ENCODE measurements around the gene ARHGAP4. TPM values are rescaled to one million over a fixed set of nuclear protein-coding genes. Genes with fewer than 3 reads are reported as not detected.
A peak's percentile ranks its signal among the peaks of the same experiment; 100 is the strongest.

Gene ARHGAP4
- total RNA-seq, 4 donors from 2014 or later: 2.6 to 10.7 (median 4.4) TPM

- TF ChIP-seq POLR2A (IDR thresholded peaks at IDR 0.05): peak in 1 of 2 donors; percentile 20
- no peak for TF ChIP-seq CTCF (IDR thresholded peaks at IDR 0.05 in 4 of 5, conservative IDR thresholded peaks at IDR 0.05 in 1 of 5)
- no peaks in the 10 kb centered on the region for H3K9me3 ChIP-seq
- H3K4me1 ChIP-seq: peaks cover 10 to 17% of the 10 kb centered on the region in 2 donors
- no peaks in the 10 kb centered on the region for H3K27me3 ChIP-seq
- peak overlapping the region; percentile 85 to 97 (median 90) for H3K27ac ChIP-seq
- peaks cover 0 to 18% of the 10 kb centered on the region in 2 donors for H3K36me3 ChIP-seq
- ATAC-seq (peak; percentile 8 to 16), DNase-seq (peak in 1 of 2 donors; percentile 27)
- peak overlapping the region; percentile 55 to 74 (median 68) for H3K4me3 ChIP-seq
- in situ Hi-C loops (cut with MboI; ENCODE audit: low sequenced_read_pairs in 4 of 4): loop anchor here in 1 of 4 donors (25.0 kb wide), 1 partner anchor 140 kb away; the partner anchor contains the start of genes IDH3G, SRPK3 and SSR4
- intact Hi-C loops (cut with DNase I; ENCODE audit: low total_unique reads): loop anchor here (5.0 to 10.0 kb wide), 3 partner anchors 120 to 588 kb away; partner anchors contain the start of genes CCNQ and FAM3A
These were observed 1.0 kb upstream of the ARHGAP4 start for GRCh38 chrX:153926858-153927671.

GRCh38 chrX:153926552-153926857, 441 bp upstream of the ARHGAP4 start:
- in situ Hi-C loops (cut with MboI; ENCODE audit: low sequenced_read_pairs in 4 of 4): loop anchor here in 1 of 4 donors (25.0 kb wide), 1 partner anchor 139 kb away; the partner anchor contains the start of genes IDH3G, SRPK3 and SSR4
- intact Hi-C loops (cut with DNase I; ENCODE audit: low total_unique reads): loop anchor here (5.0 to 10.0 kb wide), 3 partner anchors 121 to 588 kb away; partner anchors contain the start of genes CCNQ and FAM3A
- H3K9me3 ChIP-seq: no peaks in the 10 kb centered on the region
- no peak for ATAC-seq
- peaks cover 0 to 13% of the 10 kb centered on the region in 2 donors for H3K36me3 ChIP-seq
- DNase-seq: no peak
- H3K4me1 ChIP-seq: peaks cover 10 to 21% of the 10 kb centered on the region in 2 donors
- no peaks in the 10 kb centered on the region for H3K27me3 ChIP-seq
- peak overlapping the region in 2 of 4 donors; percentile 15 to 65 for H3K4me3 ChIP-seq
- TF ChIP-seq CTCF (IDR thresholded peaks at IDR 0.05 in 4 of 5, conservative IDR thresholded peaks at IDR 0.05 in 1 of 5) (no peak), POLR2A (IDR thresholded peaks at IDR 0.05) (no peak)
- peak overlapping the region; percentile 85 to 97 (median 90) for H3K27ac ChIP-seq

GRCh38 chrX:153925387-153925738, 701 bp downstream of the ARHGAP4 start:
- DNase-seq (no peak), ATAC-seq (no peak)
- H3K27me3 ChIP-seq: no peaks in the 10 kb centered on the region
- H3K4me1 ChIP-seq: peaks cover 10 to 26% of the 10 kb centered on the region in 2 donors
- no peaks in the 10 kb centered on the region for H3K9me3 ChIP-seq
- TF ChIP-seq POLR2A (IDR thresholded peaks at IDR 0.05) (no peak), CTCF (IDR thresholded peaks at IDR 0.05 in 4 of 5, conservative IDR thresholded peaks at IDR 0.05 in 1 of 5) (no peak)
- H3K4me3 ChIP-seq: peak overlapping the region in 2 of 4 donors; percentile 21 to 65
- no peak overlapping the region for H3K27ac ChIP-seq
- in situ Hi-C loops (cut with MboI; ENCODE audit: low sequenced_read_pairs in 4 of 4): loop anchor here in 1 of 4 donors (25.0 kb wide), 1 partner anchor 138 kb away; the partner anchor contains the start of genes IDH3G, SRPK3 and SSR4
- H3K36me3 ChIP-seq: peaks cover 0 to 3% of the 10 kb centered on the region in 2 donors
- intact Hi-C loops (cut with DNase I; ENCODE audit: low total_unique reads): loop anchor here (5.0 to 10.0 kb wide), 3 partner anchors 122 to 589 kb away; partner anchors contain the start of genes CCNQ and FAM3A

- Histone ChIP-seq H3K4me3 (no peak overlapping the region), H3K36me3 (no peaks in the 10 kb centered on the region), H3K27ac (peak overlapping the region in 3 of 4 donors; percentile 18 to 35 (median 32)), H3K4me1 (peaks cover 10 to 26% of the 10 kb centered on the region in 2 donors), H3K27me3 (no peaks in the 10 kb centered on the region), H3K9me3 (no peaks in the 10 kb centered on the region)
- intact Hi-C loops (cut with DNase I; ENCODE audit: low total_unique reads): loop anchor here (10.0 kb wide), 2 partner anchors 330 to 590 kb away; partner anchors contain the start of genes CCNQ and FAM3A
- TF ChIP-seq CTCF (IDR thresholded peaks at IDR 0.05 in 4 of 5, conservative IDR thresholded peaks at IDR 0.05 in 1 of 5): no peak
- TF ChIP-seq POLR2A (IDR thresholded peaks at IDR 0.05): no peak
- no peak for ATAC-seq
- no peak for DNase-seq
- in situ Hi-C loops (cut with MboI; ENCODE audit: low sequenced_read_pairs in 4 of 4): no loop called here
These were observed 1.8 kb downstream of the ARHGAP4 start for GRCh38 chrX:153924149-153924861.
